OCI-LY7 (cell line): Measurements from ENCODE around the gene FTO. TPM values are rescaled to one million over a fixed set of nuclear protein-coding genes. Genes with fewer than 3 reads are reported as not detected.

Experiments
- BruUV-seq: library from RNA; stranded (reverse); fragments of 400-500 nt; replicated peaks from 2 replicates; lab custom pipeline; 2021; lab: Mats Ljungman, UMichigan
- CTCF ChIA-PET: fragments of 300-600 bp; sonication (Branson Sonifier 250); formaldehyde crosslinking; loops from one replicate; lab custom pipeline; 2022; ENCODE audit warnings: antibody characterized with exemption; ENCODE audit not compliant: unreplicated experiment; lab: Charles Lee
- POLR2A ChIA-PET: fragments of 300-600 bp; sonication (Branson Sonifier 250); formaldehyde crosslinking; loops from one replicate; lab custom pipeline; 2022; ENCODE audit warnings: antibody characterized with exemption; lab: Charles Lee
- DNase-seq: peaks from one replicate; pipeline ENCODE4 v3.0.0-alpha.2; 2015; ENCODE audit warnings: low spot score
- H2AFZ ChIP-seq: fragments of 200-600 bp; sonication (generic), shearing (Covaris generic); 2 replicates; pipeline ENCODE4 v1.6.1; 2014; ENCODE audit warnings: mild to moderate bottlenecking, antibody characterized with exemption, low read length, moderate library complexity
- H3K27ac ChIP-seq: fragments of 200-600 bp; sonication (generic); 2 replicates; pipeline ENCODE4 v1.5.1; 2014; ENCODE audit warnings: mixed run types, low read depth, mild to moderate bottlenecking, moderate library complexity, low read length, inconsistent platforms; ENCODE audit not compliant: poor library complexity, severe bottlenecking
- H3K36me3 ChIP-seq: fragments of 200-600 bp; sonication (generic); 2 replicates; pipeline ENCODE4 v1.6.1; 2014; ENCODE audit warnings: mild to moderate bottlenecking, antibody characterized with exemption, low read length, moderate library complexity, mixed read lengths; ENCODE audit not compliant: insufficient read depth
- H3K4me1 ChIP-seq: fragments of 200-600 bp; sonication (generic); 2 replicates; pipeline ENCODE4 v1.5.1; 2014; ENCODE audit warnings: mild to moderate bottlenecking, low read length; ENCODE audit not compliant: insufficient read depth, poor library complexity, severe bottlenecking
- H3K4me2 ChIP-seq: fragments of 200-600 bp; sonication (generic); 2 replicates; pipeline ENCODE4 v1.6.1; 2014; ENCODE audit warnings: mild to moderate bottlenecking, low read length
- H3K4me3 ChIP-seq: fragments of 200-600 bp; sonication (generic); 2 replicates; pipeline ENCODE4 v1.5.1; 2014; ENCODE audit warnings: mild to moderate bottlenecking, low read depth, low read length; ENCODE audit not compliant: poor library complexity, severe bottlenecking
- H3K79me2 ChIP-seq: fragments of 200-600 bp; sonication (generic); 2 replicates; pipeline ENCODE4 v1.6.1; 2016; ENCODE audit warnings: low read depth, mild to moderate bottlenecking, low read length, moderate library complexity, mixed read lengths; ENCODE audit not compliant: insufficient read depth
- H3K9me2 ChIP-seq: fragments of 200-600 bp; sonication (generic); 2 replicates; pipeline ENCODE4 v1.6.1; 2016; ENCODE audit warnings: mild to moderate bottlenecking, low read length, mixed read lengths; ENCODE audit not compliant: insufficient read depth
- H3K9me3 ChIP-seq: fragments of 200-600 bp; sonication (generic); 2 replicates; pipeline ENCODE4 v1.6.1; 2014; ENCODE audit warnings: mild to moderate bottlenecking, mixed run types, low read length, mixed read lengths
- H4K20me1 ChIP-seq: fragments of 200-600 bp; sonication (generic); 2 replicates; pipeline ENCODE4 v1.6.1; 2014; ENCODE audit warnings: mild to moderate bottlenecking, antibody characterized with exemption, low read length, moderate library complexity, mixed read lengths; ENCODE audit not compliant: insufficient read depth
- CTCF ChIP-seq: fragments of 200-600 bp; sonication (generic); conservative IDR thresholded peaks from 2 replicates; pipeline ENCODE4 v1.5.1; 2014; ENCODE audit warnings: mild to moderate bottlenecking, antibody characterized with exemption, low read length, moderate library complexity, mixed read lengths
- EZH2phosphoT487 ChIP-seq: fragments of 200-600 bp; sonication (generic); IDR thresholded peaks from 2 replicates; pipeline ENCODE4 v1.6.1; 2018; ENCODE audit warnings: low read depth, borderline replicate concordance, mild to moderate bottlenecking, mixed run types, antibody characterized with exemption, low read length, moderate library complexity, mixed read lengths
- intact Hi-C: fragments of 100-400 bp; cut with micrococcal nuclease; formaldehyde crosslinking; loops from one replicate; pipeline ENCODE4 v1.10.0; 2022; ENCODE audit not compliant: unreplicated experiment
- total RNA-seq, 2 experiments: library from RNA; depleted of rRNA in 1 of 2; stranded (reverse); fragments of >200 nt in 1 of 2; shearing (Covaris generic) in 1 of 2; gene quantifications; 2 replicates each; pipeline ENCODE4 v1.2.3, GENCODE V29; 2014 to 2022

FTO gene
- total RNA-seq, 2 experiments from 2014 or later = 57.1 to 68.0 TPM

- H3K9me3 ChIP-seq = no peaks in the 10 kb centered on the region
- H3K9me2 ChIP-seq = no peaks in the 10 kb centered on the region
- CTCF ChIA-PET = no interaction called here
- no peak for DNase-seq
- BruUV-seq = no TSS peak
- intact Hi-C loops = no loop called here
- no peak overlapping the region for H3K4me2 ChIP-seq
- POLR2A ChIA-PET = no interaction called here
- no peak for TF ChIP-seq EZH2phosphoT487
- no peak for TF ChIP-seq CTCF
- no peaks in the 10 kb centered on the region for H3K79me2 ChIP-seq
- no peak overlapping the region for H2AFZ ChIP-seq
- no peaks in the 10 kb centered on the region for H3K36me3 ChIP-seq
- no peaks in the 10 kb centered on the region for H4K20me1 ChIP-seq
- no peaks in the 10 kb centered on the region for H3K4me1 ChIP-seq
- H3K27ac ChIP-seq = no peak overlapping the region
- H3K4me3 ChIP-seq = no peak overlapping the region
These were observed 278.7 kb downstream of the FTO start for GRCh38 chr16:53982631-53983042.

GRCh38 chr16:53984936-53985335 lies 281.0 kb downstream of the FTO start:
- Histone ChIP-seq H3K4me3 (no peak overlapping the region), H4K20me1 (no peaks in the 10 kb centered on the region), H3K9me3 (no peaks in the 10 kb centered on the region), H3K9me2 (no peaks in the 10 kb centered on the region), H3K27ac (no peak overlapping the region), H3K4me1 (no peaks in the 10 kb centered on the region), H3K4me2 (no peak overlapping the region), H2AFZ (no peak overlapping the region), H3K36me3 (no peaks in the 10 kb centered on the region), H3K79me2 (no peaks in the 10 kb centered on the region)
- no peak for DNase-seq
- POLR2A ChIA-PET = no interaction called here
- BruUV-seq = no TSS peak
- intact Hi-C loops = no loop called here
- TF ChIP-seq CTCF (no peak), EZH2phosphoT487 (no peak)
- CTCF ChIA-PET = no interaction called here

- ChIA-PET POLR2A (no interaction called here), CTCF (no interaction called here)
- H3K79me2 ChIP-seq = no peaks in the 10 kb centered on the region
- H3K36me3 ChIP-seq = no peaks in the 10 kb centered on the region
- H2AFZ ChIP-seq = no peak overlapping the region
- DNase-seq = no peak
- H3K9me2 ChIP-seq = no peaks in the 10 kb centered on the region
- no peak overlapping the region for H3K27ac ChIP-seq
- no peaks in the 10 kb centered on the region for H4K20me1 ChIP-seq
- TF ChIP-seq CTCF = no peak
- no peak for TF ChIP-seq EZH2phosphoT487
- H3K4me3 ChIP-seq = no peak overlapping the region
- H3K9me3 ChIP-seq = no peaks in the 10 kb centered on the region
- no peaks in the 10 kb centered on the region for H3K4me1 ChIP-seq
- BruUV-seq = no TSS peak
- intact Hi-C loops = no loop called here
- no peak overlapping the region for H3K4me2 ChIP-seq
These were observed 281.9 kb downstream of the FTO start for GRCh38 chr16:53985861-53986260.
